Ovary (tissue), 3 donors: ENCODE measurements around the gene SLC7A5.

ENCODE experiments used
- CTCF ChIP-seq, 3 donors: fragments of 450-650 bp in 2 of 3; fragments of 200-600 bp in 1 of 3; IDR thresholded peaks; one replicate each; pipeline versions ENCODE4 v1.5.1 to v1.8.0; 2016 to 2022; ENCODE audit warnings: antibody characterized with exemption in 3 of 3, mild to moderate bottlenecking in 1 of 3
- EP300 ChIP-seq: sonication (generic); formaldehyde crosslinking; IDR thresholded peaks from one replicate; pipeline ENCODE4 v1.6.1; 2017; ENCODE audit warnings: antibody characterized with exemption
- POLR2A ChIP-seq: fragments of 450-650 bp; IDR thresholded peaks from one replicate; pipeline ENCODE4 v1.6.1; 2017; ENCODE audit warnings: antibody characterized with exemption, mild to moderate bottlenecking, moderate library complexity
- donor health status: DM: no; HTN: no; CAD: no.

- no peak for TF ChIP-seq CTCF (IDR thresholded peaks at IDR 0.05)
- no peak for TF ChIP-seq POLR2A
- TF ChIP-seq EP300: no peak
Observed at GRCh38 chr16:87856791-87857228, 12.5 kb downstream of the SLC7A5 start.
